H9 (cell line): ENCODE results near the gene EPS8. TPM values are rescaled to one million over a fixed set of nuclear protein-coding genes. Genes with fewer than 3 reads are reported as not detected.

ENCODE experiments used
- DNase-seq: peaks from one replicate; pipeline ENCODE4 v3.0.0-alpha.2; 2017
- H2AFZ ChIP-seq: one replicate; pipeline ENCODE4 v1.6.1; 2013; ENCODE audit warnings: mild to moderate bottlenecking, low read length, control low read depth, moderate library complexity
- H2AK5ac ChIP-seq: 2 replicates; pipeline ENCODE4 v1.6.1; 2013; ENCODE audit warnings: low read length, control low read depth, mixed read lengths; ENCODE audit not compliant: insufficient read length
- H2BK120ac ChIP-seq: one replicate; pipeline ENCODE4 v1.6.1; 2013; ENCODE audit warnings: low read depth, mild to moderate bottlenecking, low read length, control low read depth, inconsistent platforms; ENCODE audit not compliant: poor library complexity, severe bottlenecking
- H2BK12ac ChIP-seq: 2 replicates; pipeline ENCODE4 v1.6.1; 2013; ENCODE audit warnings: low read length, control low read depth, mixed read lengths, low read depth; ENCODE audit not compliant: insufficient read length
- H2BK15ac ChIP-seq: 2 replicates; pipeline ENCODE4 v1.6.1; 2013; ENCODE audit warnings: low read depth, low read length, control low read depth
- H2BK20ac ChIP-seq: one replicate; pipeline ENCODE4 v1.6.1; 2013; ENCODE audit warnings: low read depth, mild to moderate bottlenecking, low read length, control low read depth, inconsistent platforms; ENCODE audit not compliant: poor library complexity, severe bottlenecking
- H2BK5ac ChIP-seq: 2 replicates; pipeline ENCODE4 v1.6.1; 2013; ENCODE audit warnings: low read length, control low read depth, mixed read lengths; ENCODE audit not compliant: insufficient read length
- H3K14ac ChIP-seq: 2 replicates; pipeline ENCODE4 v1.6.1; 2013; ENCODE audit warnings: low read length, control low read depth; ENCODE audit not compliant: insufficient read depth
- H3K18ac ChIP-seq: 2 replicates; pipeline ENCODE4 v1.6.1; 2013; ENCODE audit warnings: low read depth, mild to moderate bottlenecking, mixed read lengths, low read length, control low read depth; ENCODE audit not compliant: insufficient read length
- H3K23ac ChIP-seq: 2 replicates; pipeline ENCODE4 v1.6.1; 2013; ENCODE audit warnings: low read length, control low read depth, mixed read lengths, low read depth; ENCODE audit not compliant: insufficient read length
- H3K23me2 ChIP-seq: 2 replicates; pipeline ENCODE4 v1.6.1; 2013; ENCODE audit warnings: low read depth, mild to moderate bottlenecking, mixed read lengths, low read length, control low read depth; ENCODE audit not compliant: insufficient read length, poor library complexity, severe bottlenecking
- H3K27ac ChIP-seq: 2 replicates; pipeline ENCODE4 v1.5.1; 2013; ENCODE audit warnings: low read length, control low read depth, mixed read lengths, low read depth; ENCODE audit not compliant: insufficient read length
- H3K27me3 ChIP-seq: 2 replicates; pipeline ENCODE4 v1.6.1; 2013; ENCODE audit warnings: low read length, control low read depth, inconsistent platforms; ENCODE audit not compliant: insufficient read depth
- H3K4ac ChIP-seq: 2 replicates; pipeline ENCODE4 v1.6.1; 2013; ENCODE audit warnings: low read depth, mild to moderate bottlenecking, control low read depth, inconsistent platforms, low read length, moderate library complexity
- H3K4me1 ChIP-seq: 2 replicates; pipeline ENCODE4 v1.6.1; 2013; ENCODE audit warnings: low read length, control low read depth, inconsistent platforms; ENCODE audit not compliant: insufficient read depth
- H3K4me2 ChIP-seq: 2 replicates; pipeline ENCODE4 v1.6.1; 2013; ENCODE audit warnings: low read length, control low read depth, mixed read lengths; ENCODE audit not compliant: insufficient read length, insufficient read depth
- H3K56ac ChIP-seq: 2 replicates; pipeline ENCODE4 v1.6.1; 2013; ENCODE audit warnings: low read depth, mild to moderate bottlenecking, mixed read lengths, low read length, control low read depth; ENCODE audit not compliant: insufficient read length
- H3K79me1 ChIP-seq: 2 replicates; pipeline ENCODE4 v1.6.1; 2013; ENCODE audit warnings: low read depth, mild to moderate bottlenecking, moderate library complexity, low read length, control low read depth, inconsistent platforms; ENCODE audit not compliant: insufficient read depth, poor library complexity, severe bottlenecking
- H3K79me2 ChIP-seq: 2 replicates; pipeline ENCODE4 v1.6.1; 2013; ENCODE audit warnings: low read length, control low read depth, inconsistent platforms; ENCODE audit not compliant: insufficient read depth
- H3K9ac ChIP-seq: 2 replicates; pipeline ENCODE4 v1.6.1; 2013; ENCODE audit warnings: low read length, control low read depth, mixed read lengths; ENCODE audit not compliant: insufficient read length; ENCODE audit errors: extremely low read depth
- H3K9me3 ChIP-seq: one replicate; pipeline ENCODE4 v1.6.1; 2013; ENCODE audit warnings: low read depth, low read length, inconsistent platforms; ENCODE audit not compliant: control insufficient read depth
- H3T11ph ChIP-seq: one replicate; pipeline ENCODE4 v1.6.1; 2013; ENCODE audit warnings: mild to moderate bottlenecking, low read length, control low read depth, inconsistent platforms
- H4K20me1 ChIP-seq: one replicate; pipeline ENCODE4 v1.6.1; 2013; ENCODE audit not compliant: control insufficient read depth, insufficient read length, insufficient read depth
- H4K5ac ChIP-seq: 2 replicates; pipeline ENCODE4 v1.6.1; 2013; ENCODE audit warnings: low read depth, mild to moderate bottlenecking, mixed read lengths, low read length, control low read depth; ENCODE audit not compliant: insufficient read length
- H4K8ac ChIP-seq: replicated peaks from 2 replicates; pipeline ENCODE4 v1.6.1; 2013; ENCODE audit warnings: low read length, control low read depth, mixed read lengths, low read depth; ENCODE audit not compliant: insufficient read length
- H4K91ac ChIP-seq: 2 replicates; pipeline ENCODE4 v1.6.1; 2013; ENCODE audit warnings: low read depth, mild to moderate bottlenecking, moderate library complexity, mixed read lengths, low read length, control low read depth; ENCODE audit not compliant: insufficient read length
- H3K27ac Mint-ChIP-seq, 3 experiments: 2 replicates in 2 of 3; 3 replicates in 1 of 3; pipeline ENCODE4 v1.8.0; 2020 to 2021; ENCODE audit warnings: mixed read lengths in 3 of 3, mild to moderate bottlenecking in 1 of 3, moderate library complexity in 1 of 3
- H3K27me3 Mint-ChIP-seq: 2 replicates; pipeline ENCODE4 v1.8.0; 2021; ENCODE audit warnings: low read depth, mild to moderate bottlenecking, moderate library complexity, mixed read lengths
- H3K36me3 Mint-ChIP-seq, 3 experiments: 2 replicates in 2 of 3; 3 replicates in 1 of 3; pipeline ENCODE4 v1.8.0; 2020 to 2021; ENCODE audit warnings: low read depth in 3 of 3, mixed read lengths in 3 of 3; ENCODE audit not compliant: insufficient read depth in 1 of 3
- H3K4me1 Mint-ChIP-seq, 2 experiments: 2 replicates each; pipeline ENCODE4 v1.8.0; 2020; ENCODE audit warnings: mixed read lengths in 2 of 2
- H3K4me3 Mint-ChIP-seq, 2 experiments: 2 replicates in 1 of 2; 3 replicates in 1 of 2; pipeline ENCODE4 v1.8.0; 2020 to 2021; ENCODE audit warnings: mild to moderate bottlenecking in 2 of 2, mixed read lengths in 2 of 2, moderate library complexity in 1 of 2
- H3K9me3 Mint-ChIP-seq, 2 experiments: 2 replicates in 1 of 2; 3 replicates in 1 of 2; pipeline ENCODE4 v1.8.0; 2020; ENCODE audit warnings: mild to moderate bottlenecking in 2 of 2, mixed read lengths in 2 of 2, moderate library complexity in 1 of 2
- WGBS: extraction: QIAGEN DNeasy Blood & Tissue Kit; methylation state at CpG from one replicate; pipeline ENCODE4 v1.1.7; 2013; ENCODE audit warnings: missing lambda C conversion rate, low lambda C conversion rate, mixed read lengths; ENCODE audit not compliant: insufficient read length; ENCODE audit errors: extremely low coverage; 5-methylcytosine and 5-hydroxymethylcytosine counted together
- total RNA-seq: library from RNA; stranded (reverse); gene quantifications from 2 replicates; pipeline ENCODE4 v1.2.1, GENCODE V29; 2021
- TF ChIP-seq, protein P1 (sequence below): fragments of 200-600 bp; sonication (generic); conservative IDR thresholded peaks from 3 replicates; pipeline ENCODE4 v1.8.0; 2021; ENCODE audit warnings: antibody characterized with exemption, mild to moderate bottlenecking

The EPS8 gene
- total RNA-seq, 1 experiment from 2014 or later, result 2.2 TPM

DNA sequence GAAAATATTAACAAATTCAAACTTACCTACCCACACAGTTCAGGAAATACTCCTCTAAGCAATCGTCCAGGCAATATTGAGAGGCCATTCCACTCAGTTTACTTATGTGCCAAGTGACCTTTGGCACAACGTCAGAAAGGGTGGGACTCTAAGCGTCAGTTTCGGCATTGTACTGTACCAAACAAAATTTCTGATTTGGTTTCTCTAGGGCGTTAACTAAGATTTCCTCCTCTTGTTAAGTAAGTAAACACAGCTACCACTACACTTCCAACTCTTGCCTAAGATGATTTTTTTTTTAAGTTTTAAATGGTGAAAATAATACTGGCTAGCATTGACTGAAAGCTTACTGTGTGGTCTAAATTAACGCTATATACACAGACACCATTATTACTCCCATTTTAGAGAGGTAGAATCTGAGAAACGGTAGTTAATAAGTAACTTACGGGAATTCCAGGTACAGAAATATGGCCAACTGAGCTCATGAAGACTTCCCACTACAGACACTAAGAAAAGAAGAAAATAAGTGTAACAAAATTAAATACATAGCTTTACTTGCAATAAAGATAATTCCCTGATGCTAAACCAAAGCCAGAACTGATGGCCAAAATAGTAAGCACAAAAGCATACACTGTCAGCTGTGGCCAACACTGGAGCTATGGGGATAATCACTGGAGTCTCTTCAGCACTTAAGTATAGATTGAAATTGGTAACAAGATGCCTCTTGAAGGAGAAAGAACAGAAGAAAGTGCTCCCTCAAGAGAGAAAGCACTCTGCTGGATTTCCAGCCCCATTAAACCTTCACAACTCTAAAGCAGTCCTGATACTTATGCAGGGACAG lies 76.1 kb downstream of the EPS8 start:
- WGBS, result no CpG with 5 or more reads among the region's 8 CpGs
- peaks cover 13% of the 10 kb centered on the region in 2 experiments for H3K4me1 Mint-ChIP-seq
- Histone ChIP-seq H3K14ac (no peak overlapping the region), H2AK5ac (no peak overlapping the region), H2BK5ac (no peak overlapping the region), H4K91ac (no peak overlapping the region), H4K8ac (no peak overlapping the region), H3K18ac (no peak overlapping the region), H2AFZ (no peak overlapping the region), H3K27ac (no peak overlapping the region), H3K79me2 (no peaks in the 10 kb centered on the region), H2BK12ac (no peak overlapping the region), H3K4me2 (no peak overlapping the region), H3K4ac (no peak overlapping the region), H3K9ac (no peak overlapping the region), H2BK15ac (no peak overlapping the region), H3T11ph (no peak overlapping the region), H3K23me2 (no peaks in the 10 kb centered on the region), H3K4me1 (no peaks in the 10 kb centered on the region; the same call in 1 of the 2 replicates), H3K79me1 (no peaks in the 10 kb centered on the region), H4K20me1 (no peaks in the 10 kb centered on the region), H3K27me3 (no peaks in the 10 kb centered on the region), H4K5ac (no peak overlapping the region), H2BK120ac (no peak overlapping the region), H3K23ac (no peak overlapping the region), H3K56ac (no peak overlapping the region), H3K9me3 (no peaks in the 10 kb centered on the region), H2BK20ac (no peak overlapping the region)
- no peaks in the 10 kb centered on the region for H3K36me3 Mint-ChIP-seq
- peak overlapping the region in 1 of 3 experiments; percentile 26; a peak in 1 of 7 replicates for H3K27ac Mint-ChIP-seq
- no peaks in the 10 kb centered on the region for H3K27me3 Mint-ChIP-seq
- TF ChIP-seq, protein P1, sequence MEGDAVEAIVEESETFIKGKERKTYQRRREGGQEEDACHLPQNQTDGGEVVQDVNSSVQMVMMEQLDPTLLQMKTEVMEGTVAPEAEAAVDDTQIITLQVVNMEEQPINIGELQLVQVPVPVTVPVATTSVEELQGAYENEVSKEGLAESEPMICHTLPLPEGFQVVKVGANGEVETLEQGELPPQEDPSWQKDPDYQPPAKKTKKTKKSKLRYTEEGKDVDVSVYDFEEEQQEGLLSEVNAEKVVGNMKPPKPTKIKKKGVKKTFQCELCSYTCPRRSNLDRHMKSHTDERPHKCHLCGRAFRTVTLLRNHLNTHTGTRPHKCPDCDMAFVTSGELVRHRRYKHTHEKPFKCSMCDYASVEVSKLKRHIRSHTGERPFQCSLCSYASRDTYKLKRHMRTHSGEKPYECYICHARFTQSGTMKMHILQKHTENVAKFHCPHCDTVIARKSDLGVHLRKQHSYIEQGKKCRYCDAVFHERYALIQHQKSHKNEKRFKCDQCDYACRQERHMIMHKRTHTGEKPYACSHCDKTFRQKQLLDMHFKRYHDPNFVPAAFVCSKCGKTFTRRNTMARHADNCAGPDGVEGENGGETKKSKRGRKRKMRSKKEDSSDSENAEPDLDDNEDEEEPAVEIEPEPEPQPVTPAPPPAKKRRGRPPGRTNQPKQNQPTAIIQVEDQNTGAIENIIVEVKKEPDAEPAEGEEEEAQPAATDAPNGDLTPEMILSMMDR, result no peak
- no peak overlapping the region for H3K4me3 Mint-ChIP-seq
- H3K9me3 Mint-ChIP-seq, result no peaks in the 10 kb centered on the region
- DNase-seq, result no peak
